Fibroblast of lung (primary cell): ENCODE data around the gene PRRT2. TPM values are rescaled to one million over a fixed set of nuclear protein-coding genes. Genes with fewer than 3 reads are reported as not detected.

ENCODE experiments used
- DNase-seq, 2 donors: peaks; one replicate each; pipeline versions ENCODE4 v3.0.0 to v3.0.0-alpha.2; 2010; ENCODE audit warnings: low read depth in 2 of 2
- H2AFZ ChIP-seq: 2 replicates; pipeline ENCODE4 v1.5.1; 2012; ENCODE audit warnings: low read length, control low read depth, inconsistent platforms
- H3K27ac ChIP-seq: 2 replicates; pipeline ENCODE4 v1.5.1; 2011; ENCODE audit warnings: low read length, control low read depth; ENCODE audit not compliant: insufficient read depth
- H3K27me3 ChIP-seq: 2 replicates; pipeline ENCODE4 v1.5.1; 2011; ENCODE audit warnings: mild to moderate bottlenecking, low read length; ENCODE audit not compliant: control insufficient read depth, insufficient read depth
- H3K36me3 ChIP-seq: 2 replicates; pipeline ENCODE4 v1.5.1; 2011; ENCODE audit warnings: low read length; ENCODE audit not compliant: control insufficient read depth, insufficient read depth
- H3K4me1 ChIP-seq: 2 replicates; pipeline ENCODE4 v1.5.1; 2011; ENCODE audit warnings: low read length; ENCODE audit not compliant: control insufficient read depth, insufficient read depth; ENCODE audit errors: extremely low read depth
- H3K4me2 ChIP-seq: 2 replicates; pipeline ENCODE4 v1.5.1; 2011; ENCODE audit warnings: low read length, control low read depth; ENCODE audit not compliant: insufficient read depth; ENCODE audit errors: extremely low read depth
- H3K4me3 ChIP-seq, 4 experiments: fragments of 200-600 bp in 1 of 4; sonication (generic) in 1 of 4; replicated peaks in 1 of 4; 2 replicates each; pipeline ENCODE4 v1.5.1; 2011 to 2016; ENCODE audit warnings: low read length in 4 of 4, low read depth in 3 of 4, mild to moderate bottlenecking in 3 of 4, control low read depth in 2 of 4, inconsistent platforms in 1 of 4, mixed read lengths in 1 of 4; ENCODE audit not compliant: insufficient read depth in 1 of 4; ENCODE audit errors: control extremely low read depth in 1 of 4
- H3K79me2 ChIP-seq: 2 replicates; pipeline ENCODE4 v1.5.1; 2012; ENCODE audit warnings: mild to moderate bottlenecking, low read length, inconsistent platforms; ENCODE audit not compliant: control insufficient read depth, insufficient read depth
- H3K9ac ChIP-seq: 2 replicates; pipeline ENCODE4 v1.5.1; 2011; ENCODE audit warnings: mild to moderate bottlenecking, low read length, control low read depth; ENCODE audit not compliant: insufficient read depth
- H3K9me3 ChIP-seq: 2 replicates; pipeline ENCODE4 v1.5.1; 2012; ENCODE audit warnings: low read depth, low read length; ENCODE audit not compliant: control insufficient read depth, insufficient read depth
- H4K20me1 ChIP-seq: 2 replicates; pipeline ENCODE4 v1.5.1; 2011; ENCODE audit warnings: low read length; ENCODE audit not compliant: control insufficient read depth, insufficient read depth; ENCODE audit errors: extremely low read depth
- CTCF ChIP-seq, 2 donors: IDR thresholded peaks in 1 of 2; conservative IDR thresholded peaks in 1 of 2; 1 replicate in 1 of 2; 2 replicates in 1 of 2; pipeline ENCODE4 v1.5.1; 2011 to 2012; ENCODE audit warnings: low read length in 2 of 2, control low read depth in 1 of 2, inconsistent platforms in 1 of 2, low read depth in 1 of 2, mild to moderate bottlenecking in 1 of 2
- EZH2 ChIP-seq: IDR thresholded peaks from 2 replicates; pipeline ENCODE4 v1.5.1; 2012; ENCODE audit warnings: low read length, control low read depth, mild to moderate bottlenecking; ENCODE audit errors: missing control alignments
- polyA plus RNA-seq, 2 donors: library from polyadenylated mRNA; depleted of rRNA in 1 of 2; stranded (reverse) in 1 of 2; unstranded in 1 of 2; fragments of >200 nt; gene quantifications; 2 replicates each; pipeline ENCODE4 v1.2.1, GENCODE V29; 2011 to 2012; ENCODE audit warnings: missing spikeins in 1 of 2
- total RNA-seq: library from RNA; depleted of rRNA; stranded (reverse); fragments of >200 nt; gene quantifications from 2 replicates; pipeline ENCODE4 v1.2.1, GENCODE V29; 2014

The PRRT2 gene
- total and polyA plus RNA-seq, 2 donors (not counting 1 experiment from before 2014, with no cell fraction given): 1.3 to 2.1 TPM

GRCh38 chr16:29812754-29813643 is 1.0 kb downstream of the PRRT2 start:
- peaks cover 12% of the 10 kb centered on the region for H3K36me3 ChIP-seq
- no peaks in the 10 kb centered on the region for H3K27me3 ChIP-seq
- H3K27ac ChIP-seq: peak overlapping the region; percentile 78
- DNase-seq: no peak
- H2AFZ ChIP-seq: no peak overlapping the region
- TF ChIP-seq EZH2: no peak
- no peak for TF ChIP-seq CTCF (conservative IDR thresholded peaks at IDR 0.05 in 1 of 2, IDR thresholded peaks at IDR 0.05 in 1 of 2; ENCODE audit: low read depth in 1 of 2, low read length in 2 of 2)
- peak overlapping the region; percentile 93 for H3K4me2 ChIP-seq
- H3K9me3 ChIP-seq: no peaks in the 10 kb centered on the region
- H3K4me1 ChIP-seq: peaks cover 47% of the 10 kb centered on the region
- H4K20me1 ChIP-seq: no peaks in the 10 kb centered on the region
- peak overlapping the region; percentile 58 for H3K9ac ChIP-seq
- peaks cover 36% of the 10 kb centered on the region for H3K79me2 ChIP-seq
- peak overlapping the region; percentile 66 to 77 (median 72) for H3K4me3 ChIP-seq

- Histone ChIP-seq H2AFZ (no peak overlapping the region), H3K9me3 (no peaks in the 10 kb centered on the region), H3K27ac (no peak overlapping the region), H4K20me1 (no peaks in the 10 kb centered on the region), H3K4me3 (peak overlapping the region in 1 of 4 experiments; percentile 77), H3K27me3 (no peaks in the 10 kb centered on the region), H3K36me3 (peaks cover 11% of the 10 kb centered on the region), H3K4me2 (peak overlapping the region; percentile 95), H3K4me1 (peaks cover 43% of the 10 kb centered on the region), H3K9ac (no peak overlapping the region), H3K79me2 (peaks cover 35% of the 10 kb centered on the region)
- no peak for DNase-seq
- no peak for TF ChIP-seq CTCF (conservative IDR thresholded peaks at IDR 0.05 in 1 of 2, IDR thresholded peaks at IDR 0.05 in 1 of 2; ENCODE audit: low read depth in 1 of 2, low read length in 2 of 2)
- TF ChIP-seq EZH2: no peak
Measured at GRCh38 chr16:29813644-29814562, 1.9 kb downstream of the PRRT2 start.

- Histone ChIP-seq H3K79me2 (peaks cover 35% of the 10 kb centered on the region), H3K9me3 (no peaks in the 10 kb centered on the region), H3K27ac (no peak overlapping the region), H2AFZ (no peak overlapping the region), H3K4me2 (peak overlapping the region; percentile 95), H3K27me3 (no peaks in the 10 kb centered on the region), H3K36me3 (peaks cover 8% of the 10 kb centered on the region), H4K20me1 (no peaks in the 10 kb centered on the region), H3K4me1 (peaks cover 39% of the 10 kb centered on the region), H3K4me3 (peak overlapping the region in 2 of 4 experiments; percentile 82 to 89), H3K9ac (no peak overlapping the region)
- TF ChIP-seq EZH2 (no peak), CTCF (conservative IDR thresholded peaks at IDR 0.05 in 1 of 2, IDR thresholded peaks at IDR 0.05 in 1 of 2; ENCODE audit: low read depth in 1 of 2, low read length in 2 of 2) (no peak)
- no peak for DNase-seq
Measured at GRCh38 chr16:29814592-29814991, 2.6 kb downstream of the PRRT2 start.
